MM.1S (cell line): ENCODE measurements around the gene PCDH9.

ENCODE experiments used
- DNase-seq: peaks from one replicate; pipeline ENCODE4 v3.0.0-alpha.2; 2015
- H2AFZ ChIP-seq: fragments of 300-600 bp; sonication (generic); 2 replicates; pipeline ENCODE4 v1.6.0; 2016; ENCODE audit warnings: antibody characterized with exemption, low read length
- H3F3A ChIP-seq: fragments of 300-600 bp; sonication (generic); 2 replicates; pipeline ENCODE4 v1.6.1; 2016; ENCODE audit warnings: mild to moderate bottlenecking, antibody characterized with exemption, low read length, moderate library complexity, mixed read lengths; ENCODE audit not compliant: insufficient read depth
- H3K27ac ChIP-seq: fragments of 300-600 bp; sonication (generic); 2 replicates; pipeline ENCODE4 v1.5.1; 2016; ENCODE audit warnings: mild to moderate bottlenecking, low read length
- H3K27me3 ChIP-seq: fragments of 300-600 bp; sonication (generic); replicated peaks from 2 replicates; pipeline ENCODE4 v1.6.0; 2016; ENCODE audit warnings: low read length; ENCODE audit not compliant: insufficient read depth
- H3K36me3 ChIP-seq: fragments of 300-600 bp; sonication (generic); replicated peaks from 2 replicates; pipeline ENCODE4 v1.6.1; 2016; ENCODE audit warnings: mild to moderate bottlenecking, low read length, mixed read lengths; ENCODE audit not compliant: insufficient read depth
- H3K4me1 ChIP-seq: fragments of 300-600 bp; sonication (generic); 2 replicates; pipeline ENCODE4 v1.6.1; 2016; ENCODE audit warnings: low read length, mixed read lengths
- H3K4me2 ChIP-seq: fragments of 300-600 bp; sonication (generic); 2 replicates; pipeline ENCODE4 v1.6.0; 2016; ENCODE audit warnings: low read depth, low read length
- H3K4me3 ChIP-seq: fragments of 300-600 bp; sonication (generic); 2 replicates; pipeline ENCODE4 v1.5.1; 2016; ENCODE audit warnings: low read length, mixed read lengths
- H3K79me2 ChIP-seq: fragments of 300-600 bp; sonication (generic); 2 replicates; pipeline ENCODE4 v1.6.1; 2016; ENCODE audit warnings: mixed run types, low read length, mixed read lengths
- H3K9ac ChIP-seq: fragments of 300-600 bp; sonication (generic); 2 replicates; pipeline ENCODE4 v1.6.1; 2016; ENCODE audit warnings: low read length, mixed read lengths
- H3K9me2 ChIP-seq: fragments of 300-600 bp; sonication (generic); replicated peaks from 2 replicates; pipeline ENCODE4 v1.6.1; 2016; ENCODE audit warnings: mild to moderate bottlenecking, low read length, mixed read lengths; ENCODE audit not compliant: insufficient read depth
- H3K9me3 ChIP-seq: fragments of 300-600 bp; sonication (generic); replicated peaks from 2 replicates; pipeline ENCODE4 v1.6.1; 2016; ENCODE audit warnings: mild to moderate bottlenecking, low read length, mixed read lengths; ENCODE audit not compliant: insufficient read depth
- H4K20me1 ChIP-seq: fragments of 300-600 bp; sonication (generic); 2 replicates; pipeline ENCODE4 v1.6.1; 2016; ENCODE audit warnings: mild to moderate bottlenecking, low read length, moderate library complexity, mixed read lengths; ENCODE audit not compliant: insufficient read depth
- CTCF ChIP-seq: fragments of 300-600 bp; sonication (generic); IDR thresholded peaks from 2 replicates; pipeline ENCODE4 v1.5.1; 2016; ENCODE audit warnings: antibody characterized with exemption, low read length, mixed read lengths
- EZH2 ChIP-seq: fragments of 300-600 bp; sonication (generic); optimal IDR thresholded peaks from 2 replicates; pipeline ENCODE3; 2017; ENCODE audit warnings: low read depth, mild to moderate bottlenecking, antibody characterized with exemption, low read length, mixed read lengths
- EZH2phosphoT487 ChIP-seq: fragments of 300-600 bp; sonication (generic); IDR thresholded peaks from 2 replicates; pipeline ENCODE4 v1.6.1; 2018; ENCODE audit warnings: antibody characterized with exemption, low read length

The PCDH9 gene

GRCh38 chr13:66663206-66663605 lies 566.9 kb downstream of the PCDH9 start:
- Histone ChIP-seq H3K79me2 (no peaks in the 10 kb centered on the region), H3K27ac (no peak overlapping the region)
- TF ChIP-seq EZH2phosphoT487 (no peak), EZH2 (no peak), CTCF (no peak)

GRCh38 chr13:66661336-66661735 lies 568.8 kb downstream of the PCDH9 start:
- Histone ChIP-seq H3K27ac (no peak overlapping the region), H3K4me2 (no peak overlapping the region), H3K27me3 (no peaks in the 10 kb centered on the region), H3K4me3 (no peak overlapping the region), H2AFZ (no peak overlapping the region), H4K20me1 (no peaks in the 10 kb centered on the region), H3K9ac (no peak overlapping the region), H3K36me3 (no peaks in the 10 kb centered on the region), H3K4me1 (no peaks in the 10 kb centered on the region), H3K9me3 (no peaks in the 10 kb centered on the region), H3F3A (no peaks in the 10 kb centered on the region), H3K79me2 (no peaks in the 10 kb centered on the region), H3K9me2 (no peaks in the 10 kb centered on the region)
- no peak for DNase-seq
- no peak for TF ChIP-seq EZH2
- TF ChIP-seq CTCF, result no peak
- TF ChIP-seq EZH2phosphoT487, result no peak

More at GRCh38 chr13:66663206-66663605, 566.9 kb downstream of the PCDH9 start:
- H3K4me1 ChIP-seq, result no peaks in the 10 kb centered on the region
- no peaks in the 10 kb centered on the region for H3K36me3 ChIP-seq
- no peaks in the 10 kb centered on the region for H3F3A ChIP-seq
- H4K20me1 ChIP-seq, result no peaks in the 10 kb centered on the region
- no peaks in the 10 kb centered on the region for H3K27me3 ChIP-seq
- no peaks in the 10 kb centered on the region for H3K9me2 ChIP-seq
- no peak overlapping the region for H3K9ac ChIP-seq
- H3K4me2 ChIP-seq, result no peak overlapping the region
- no peak overlapping the region for H2AFZ ChIP-seq
- no peaks in the 10 kb centered on the region for H3K9me3 ChIP-seq
- DNase-seq, result no peak
- H3K4me3 ChIP-seq, result no peak overlapping the region

GRCh38 chr13:66660468-66660813 lies 569.7 kb downstream of the PCDH9 start:
- Histone ChIP-seq H3K9me2 (no peaks in the 10 kb centered on the region), H3K27me3 (no peaks in the 10 kb centered on the region), H3K4me3 (no peak overlapping the region), H3K4me1 (no peaks in the 10 kb centered on the region), H4K20me1 (no peaks in the 10 kb centered on the region), H3K36me3 (no peaks in the 10 kb centered on the region), H3K27ac (no peak overlapping the region), H3K9ac (no peak overlapping the region), H3K79me2 (no peaks in the 10 kb centered on the region), H2AFZ (no peak overlapping the region), H3F3A (no peaks in the 10 kb centered on the region), H3K4me2 (no peak overlapping the region), H3K9me3 (no peaks in the 10 kb centered on the region)
- no peak for DNase-seq
- TF ChIP-seq EZH2, result no peak

GRCh38 chr13:66659701-66660467 lies 570.3 kb downstream of the PCDH9 start:
- Histone ChIP-seq H3K79me2 (no peaks in the 10 kb centered on the region), H3K27me3 (no peaks in the 10 kb centered on the region), H3K9me3 (no peaks in the 10 kb centered on the region), H3K27ac (no peak overlapping the region), H3F3A (no peaks in the 10 kb centered on the region), H4K20me1 (no peaks in the 10 kb centered on the region), H3K9ac (no peak overlapping the region), H3K4me3 (no peak overlapping the region), H3K4me2 (no peak overlapping the region), H2AFZ (no peak overlapping the region), H3K9me2 (no peaks in the 10 kb centered on the region), H3K4me1 (no peaks in the 10 kb centered on the region), H3K36me3 (no peaks in the 10 kb centered on the region)
- TF ChIP-seq EZH2 (no peak), CTCF (no peak), EZH2phosphoT487 (no peak)
- DNase-seq, result no peak
